Suprapubic skin (tissue), 4 donors: Measurements from ENCODE around the gene LRBA. TPM values are rescaled to one million over a fixed set of nuclear protein-coding genes. Genes with fewer than 3 reads are reported as not detected.

Experiments
- DNase-seq, 2 donors: peaks; one replicate each; pipeline ENCODE4 v3.0.0-alpha.2; 2019; ENCODE audit warnings: low spot score in 2 of 2
- H3K27ac ChIP-seq: fragments of 200-600 bp; sonication (generic); one replicate; pipeline ENCODE4 v1.5.1; 2019
- H3K27me3 ChIP-seq: fragments of 200-600 bp; sonication (generic); one replicate; pipeline ENCODE4 v1.5.1; 2019
- H3K36me3 ChIP-seq: fragments of 200-600 bp; sonication (generic); one replicate; pipeline ENCODE4 v1.5.1; 2019
- H3K4me1 ChIP-seq: fragments of 200-600 bp; sonication (generic); one replicate; pipeline ENCODE4 v1.5.1; 2019
- H3K4me3 ChIP-seq: fragments of 200-600 bp; sonication (generic); one replicate; pipeline ENCODE4 v1.5.1; 2019; ENCODE audit warnings: mild to moderate bottlenecking
- H3K9me3 ChIP-seq: fragments of 200-600 bp; sonication (generic); one replicate; pipeline ENCODE4 v1.5.1; 2019
- CTCF ChIP-seq, 2 donors: fragments of 200-600 bp in 1 of 2; fragments of 450-650 bp in 1 of 2; sonication (generic) in 1 of 2; IDR thresholded peaks; one replicate each; pipeline ENCODE4 v1.5.1; 2016 to 2019; ENCODE audit warnings: antibody characterized with exemption in 2 of 2, mild to moderate bottlenecking in 1 of 2, moderate library complexity in 1 of 2
- EP300 ChIP-seq: sonication (generic); formaldehyde crosslinking; IDR thresholded peaks from one replicate; pipeline ENCODE4 v1.6.1; 2017; ENCODE audit warnings: antibody characterized with exemption
- POLR2A ChIP-seq, 2 donors: fragments of 450-650 bp; IDR thresholded peaks; one replicate each; pipeline ENCODE4 v1.6.1; 2017; ENCODE audit warnings: antibody characterized with exemption in 2 of 2, mild to moderate bottlenecking in 2 of 2, moderate library complexity in 2 of 2
- POLR2AphosphoS5 ChIP-seq, 3 donors: sonication (generic); formaldehyde crosslinking; IDR thresholded peaks; one replicate each; pipeline ENCODE4 v1.6.1; 2017; ENCODE audit warnings: antibody characterized with exemption in 3 of 3
- WGBS: methylation state at CpG from one replicate; pipeline ENCODE4 v1.1.5; 2018; 5-methylcytosine and 5-hydroxymethylcytosine counted together
- total RNA-seq, 4 donors: library from RNA; depleted of rRNA; stranded (reverse); fragments of >200 nt; gene quantifications; one replicate each; pipeline ENCODE4 v1.1.0, GENCODE V29; 2016

LRBA gene
- total RNA-seq, 4 donors from 2014 or later, result 64.6 to 128 (median 81.0) TPM

- no peak overlapping the region for H3K27ac ChIP-seq
- 98% methylated on average over 1 of the region's 1 CpG for WGBS
- peaks cover 22% of the 10 kb centered on the region for H3K36me3 ChIP-seq
- H3K4me3 ChIP-seq, result no peak overlapping the region
- H3K27me3 ChIP-seq, result no peaks in the 10 kb centered on the region
- no peak for DNase-seq
- H3K9me3 ChIP-seq, result no peaks in the 10 kb centered on the region
- TF ChIP-seq POLR2A (IDR thresholded peaks at IDR 0.05), result no peak
- H3K4me1 ChIP-seq, result peaks cover 4% of the 10 kb centered on the region
Measured at GRCh38 chr4:150820409-150820808, 194.7 kb downstream of the LRBA start.

DNA sequence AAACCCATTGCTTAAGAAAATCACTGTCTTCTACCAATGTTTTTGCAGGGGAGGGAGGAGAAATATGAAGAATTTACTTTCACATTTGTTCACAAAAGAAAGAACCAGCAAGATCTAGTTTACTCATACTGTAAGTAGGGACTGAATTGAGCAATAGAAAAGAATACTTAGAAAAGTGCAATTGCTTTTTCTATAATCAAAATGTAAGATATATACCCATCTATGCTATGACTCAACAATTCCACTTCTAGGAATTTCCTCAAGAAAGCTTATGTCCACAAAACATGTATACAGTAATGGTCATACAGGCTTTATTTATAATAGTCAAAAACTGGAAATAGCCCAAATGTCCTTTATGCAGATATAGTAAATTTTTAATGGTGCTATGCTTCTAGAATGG lies 196.4 kb downstream of the LRBA start:
- Histone ChIP-seq H3K4me1 (peaks cover 4% of the 10 kb centered on the region), H3K9me3 (no peaks in the 10 kb centered on the region), H3K27ac (no peak overlapping the region), H3K4me3 (no peak overlapping the region), H3K27me3 (no peaks in the 10 kb centered on the region), H3K36me3 (peaks cover 12% of the 10 kb centered on the region)
- no peak for TF ChIP-seq POLR2AphosphoS5 (IDR thresholded peaks at IDR 0.05)
- TF ChIP-seq CTCF (IDR thresholded peaks at IDR 0.05), result no peak
- TF ChIP-seq POLR2A (IDR thresholded peaks at IDR 0.05), result no peak
- no peak for TF ChIP-seq EP300
- DNase-seq, result no peak

DNA sequence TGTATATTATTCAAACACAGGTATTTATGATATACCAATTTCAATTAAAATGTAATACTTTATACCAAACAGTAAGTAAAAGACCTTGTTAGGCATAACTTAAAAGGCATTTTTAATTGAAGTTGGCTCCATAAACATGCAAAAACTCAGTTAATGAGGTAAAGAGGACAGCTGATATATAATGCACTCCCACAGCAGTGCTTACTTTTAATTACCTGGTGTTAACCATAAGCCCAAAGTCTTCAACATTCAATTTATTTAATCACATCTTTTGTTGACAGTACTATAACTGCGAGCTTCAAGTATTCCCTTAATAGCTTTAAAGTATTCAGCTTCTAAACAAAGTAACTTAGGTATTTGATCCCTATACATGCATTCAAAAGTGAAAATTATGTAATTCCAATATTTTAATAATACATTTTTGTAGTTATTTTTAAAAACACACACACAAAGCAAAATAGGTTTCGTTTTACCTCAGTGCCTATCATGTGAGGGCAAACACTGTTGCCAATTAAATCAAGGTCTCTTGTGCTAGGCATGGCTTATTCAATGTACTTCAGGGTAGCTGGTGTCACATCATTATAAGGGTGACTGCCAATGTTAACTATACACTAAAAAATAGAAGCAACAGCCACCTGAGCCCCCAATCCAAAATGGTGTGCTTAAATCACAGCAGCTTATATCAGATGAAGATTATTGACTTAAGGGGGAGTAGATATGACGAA lies 197.1 kb downstream of the LRBA start:
- TF ChIP-seq EP300 (no peak), POLR2AphosphoS5 (IDR thresholded peaks at IDR 0.05) (no peak), POLR2A (IDR thresholded peaks at IDR 0.05) (no peak), CTCF (IDR thresholded peaks at IDR 0.05) (no peak)
- peaks cover 4% of the 10 kb centered on the region for H3K4me1 ChIP-seq
- no peak for DNase-seq
- H3K36me3 ChIP-seq, result peaks cover 12% of the 10 kb centered on the region
- no peak overlapping the region for H3K4me3 ChIP-seq
- H3K27me3 ChIP-seq, result no peaks in the 10 kb centered on the region
- 94% methylated on average over 3 of the region's 3 CpGs for WGBS
- H3K9me3 ChIP-seq, result no peaks in the 10 kb centered on the region
- H3K27ac ChIP-seq, result no peak overlapping the region

- Histone ChIP-seq H3K27me3 (no peaks in the 10 kb centered on the region), H3K27ac (no peak overlapping the region), H3K36me3 (peaks cover 12% of the 10 kb centered on the region), H3K4me3 (no peak overlapping the region), H3K9me3 (no peaks in the 10 kb centered on the region), H3K4me1 (peaks cover 4% of the 10 kb centered on the region)
- TF ChIP-seq POLR2A (IDR thresholded peaks at IDR 0.05) (no peak), POLR2AphosphoS5 (IDR thresholded peaks at IDR 0.05) (no peak)
- WGBS, result 100% methylated on average over 1 of the region's 1 CpG
- no peak for DNase-seq
Measured at GRCh38 chr4:150817017-150817416, 198.1 kb downstream of the LRBA start.

GRCh38 chr4:150816491-150816890 lies 198.6 kb downstream of the LRBA start:
- TF ChIP-seq CTCF (IDR thresholded peaks at IDR 0.05) (no peak), EP300 (no peak), POLR2AphosphoS5 (IDR thresholded peaks at IDR 0.05) (no peak), POLR2A (IDR thresholded peaks at IDR 0.05) (no peak)
- peaks cover 12% of the 10 kb centered on the region for H3K36me3 ChIP-seq

DNA sequence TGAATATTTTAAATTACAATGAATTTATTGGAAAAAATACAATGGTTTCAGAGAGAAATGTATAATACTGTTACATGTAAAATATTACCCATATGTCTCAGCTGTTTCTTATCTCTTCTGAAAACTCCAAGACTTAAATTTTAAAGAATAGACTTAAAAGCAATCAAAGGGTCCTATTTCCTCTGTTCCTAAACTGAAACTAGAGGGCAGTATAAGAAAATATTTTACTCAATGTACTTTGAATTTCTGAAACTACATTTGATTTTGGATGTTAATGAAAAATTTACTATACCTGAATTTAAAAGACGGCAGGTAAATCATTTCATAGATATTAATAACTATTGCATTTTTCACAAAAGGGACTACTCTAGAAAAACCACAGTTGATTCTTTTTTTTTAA lies 200.2 kb downstream of the LRBA start:
- WGBS, result 95% methylated on average over 1 of the region's 1 CpG
- DNase-seq, result no peak
- Histone ChIP-seq H3K36me3 (peaks cover 12% of the 10 kb centered on the region), H3K4me1 (no peaks in the 10 kb centered on the region), H3K27me3 (no peaks in the 10 kb centered on the region), H3K4me3 (no peak overlapping the region), H3K27ac (no peak overlapping the region), H3K9me3 (no peaks in the 10 kb centered on the region)
- TF ChIP-seq CTCF (IDR thresholded peaks at IDR 0.05) (no peak), POLR2A (IDR thresholded peaks at IDR 0.05) (no peak), POLR2AphosphoS5 (IDR thresholded peaks at IDR 0.05) (no peak), EP300 (no peak)

More at GRCh38 chr4:150816491-150816890, 198.6 kb downstream of the LRBA start:
- no peak for DNase-seq
- no peaks in the 10 kb centered on the region for H3K9me3 ChIP-seq
- H3K27me3 ChIP-seq, result no peaks in the 10 kb centered on the region
- H3K27ac ChIP-seq, result no peak overlapping the region
- peaks cover under 1% of the 10 kb centered on the region for H3K4me1 ChIP-seq
- no peak overlapping the region for H3K4me3 ChIP-seq
